AG09319 (cell line): ENCODE measurements around the gene STK17A.
A peak's percentile ranks its signal among the peaks of the same experiment; 100 is the strongest.
"Not testable (repeated sequence)": the region's sequence is repeated elsewhere in the genome, so short reads cannot be mapped to it uniquely, and the experiment has no call there.

Experiments used
- DNase-seq: peaks from one replicate; pipeline ENCODE4 v3.0.0-alpha.2; 2010; ENCODE audit warnings: low read depth; ENCODE audit errors: extremely low read depth
- CTCF ChIP-seq: IDR thresholded peaks from 2 replicates; pipeline ENCODE4 v1.5.1; 2011; ENCODE audit warnings: low read depth, mild to moderate bottlenecking, inconsistent platforms, low read length, moderate library complexity

The STK17A gene

GRCh38 chr7:43568529-43568928 is 14.4 kb upstream of the STK17A start:
- DNase-seq = no peak
- TF ChIP-seq CTCF = no peak

GRCh38 chr7:43569424-43569823 is 13.5 kb upstream of the STK17A start:
- TF ChIP-seq CTCF = no peak
- DNase-seq = no peak

- no peak for DNase-seq
- TF ChIP-seq CTCF = no peak
These were observed 12.1 kb upstream of the STK17A start for GRCh38 chr7:43570688-43571365.

GRCh38 chr7:43572516-43573049 is 10.3 kb upstream of the STK17A start:
- TF ChIP-seq CTCF = no peak
- DNase-seq = peak; percentile 98

GRCh38 chr7:43573832-43574231 is 9.1 kb upstream of the STK17A start:
- DNase-seq = not testable (repeated sequence)

- no peak for DNase-seq
- TF ChIP-seq CTCF = no peak
These were observed 7.4 kb upstream of the STK17A start for GRCh38 chr7:43575506-43575905.

- no peak for DNase-seq
- TF ChIP-seq CTCF = no peak
These were observed 6.7 kb upstream of the STK17A start for GRCh38 chr7:43576241-43576640.

GRCh38 chr7:43577485-43577951 is 5.4 kb upstream of the STK17A start:
- no peak for DNase-seq
- TF ChIP-seq CTCF = no peak
